Renal cortex interstitium (tissue), 11 donors: ENCODE data around the gene NCK2. TPM values are rescaled to one million over a fixed set of nuclear protein-coding genes. Genes with fewer than 3 reads are reported as not detected.
A peak's percentile ranks its signal among the peaks of the same experiment; 100 is the strongest.

Experiments
- DNase-seq, 11 donors: peaks; one replicate each; pipeline ENCODE4 v3.0.0-alpha.2; 2013; ENCODE audit warnings: low read depth in 9 of 11, low spot score in 4 of 11; ENCODE audit errors: extremely low read depth in 1 of 11
- polyA plus RNA-seq, 3 donors: library from polyadenylated mRNA; unstranded; fragments of 120-200 nt; gene quantifications; one replicate each; pipeline ENCODE4 v1.2.1, GENCODE V29; 2013; ENCODE audit not compliant: insufficient read length in 3 of 3

The NCK2 gene
- polyA plus RNA-seq, 3 donors = 62.9 to 81.7 (median 64.3) TPM

GRCh38 chr2:105820691-105821090 lies 76.0 kb downstream of the NCK2 start:
- no peak for DNase-seq

DNA sequence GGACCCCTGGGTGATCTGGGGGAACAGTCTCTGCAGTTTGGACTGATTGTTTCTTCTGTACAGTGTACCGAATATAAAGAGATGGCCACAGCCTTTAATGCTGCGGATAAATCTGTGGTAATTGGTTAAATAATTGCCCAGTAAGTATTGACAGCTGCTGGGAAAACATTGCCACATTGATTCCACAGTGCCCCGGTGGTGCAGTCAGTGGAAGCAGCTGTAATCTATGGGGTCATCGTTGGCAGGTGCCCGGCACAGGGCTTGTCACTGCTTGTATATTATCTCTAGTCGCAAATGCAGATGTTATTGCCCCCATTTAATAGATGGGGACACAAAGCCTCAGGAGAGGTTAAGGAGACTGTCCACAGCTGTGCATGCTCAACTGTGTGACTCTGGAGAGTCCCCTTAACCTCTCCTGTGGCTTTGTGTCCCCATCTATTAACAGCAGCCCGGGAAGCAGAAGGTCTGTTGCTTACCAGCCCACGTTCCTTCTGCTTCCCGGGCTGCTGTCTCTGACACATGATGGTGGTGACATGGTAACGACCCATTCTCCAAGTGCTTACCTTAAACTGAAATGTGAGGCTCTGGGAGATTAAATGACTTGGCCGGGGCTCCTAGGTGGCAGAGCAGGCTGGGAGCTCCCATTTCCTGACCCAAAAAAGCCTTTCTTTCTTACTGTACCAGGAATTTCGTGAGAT lies 76.9 kb downstream of the NCK2 start:
- DNase-seq = no peak

DNA sequence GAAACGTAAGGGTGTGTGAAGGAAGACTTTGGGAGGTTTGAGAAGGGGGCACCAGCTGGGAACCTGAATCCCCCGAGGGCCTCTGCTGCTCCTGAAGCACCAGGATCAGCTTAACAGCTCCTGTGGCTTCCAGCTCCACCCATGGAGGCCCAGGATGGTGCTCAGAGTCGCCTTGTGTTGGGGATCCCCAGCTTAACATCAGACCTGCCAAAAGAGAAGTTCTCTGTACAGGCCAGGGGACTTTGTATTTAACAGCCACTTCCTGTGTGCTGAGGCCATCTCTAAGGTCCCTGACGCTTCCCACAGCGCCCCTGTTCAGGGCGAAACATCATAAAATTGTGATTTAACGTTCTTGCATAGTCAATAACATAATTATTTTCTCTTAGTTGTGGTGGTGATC lies 77.5 kb downstream of the NCK2 start:
- DNase-seq = no peak

DNA sequence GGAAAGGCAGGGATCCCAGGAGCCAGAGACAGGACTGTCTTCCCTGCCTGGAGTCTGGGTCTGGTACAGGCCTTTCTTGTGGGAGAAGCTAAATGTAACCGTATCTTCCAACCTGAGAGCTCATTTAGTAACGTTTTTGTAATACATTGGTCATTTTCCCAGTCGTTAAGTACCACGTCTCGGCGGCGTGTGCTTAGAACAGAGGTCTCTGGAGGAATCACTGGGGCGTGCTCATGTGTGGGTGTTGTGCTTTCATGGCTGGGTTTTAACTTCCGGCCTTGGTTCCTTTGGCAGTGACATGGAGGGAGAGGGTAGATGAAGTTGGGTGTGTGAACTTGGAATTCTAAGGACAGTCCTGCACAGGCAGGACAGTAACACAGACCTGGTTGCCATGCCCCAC lies 79.7 kb downstream of the NCK2 start:
- DNase-seq = no peak

- no peak for DNase-seq
Measured at GRCh38 chr2:105827351-105828096, 82.8 kb downstream of the NCK2 start.

DNA sequence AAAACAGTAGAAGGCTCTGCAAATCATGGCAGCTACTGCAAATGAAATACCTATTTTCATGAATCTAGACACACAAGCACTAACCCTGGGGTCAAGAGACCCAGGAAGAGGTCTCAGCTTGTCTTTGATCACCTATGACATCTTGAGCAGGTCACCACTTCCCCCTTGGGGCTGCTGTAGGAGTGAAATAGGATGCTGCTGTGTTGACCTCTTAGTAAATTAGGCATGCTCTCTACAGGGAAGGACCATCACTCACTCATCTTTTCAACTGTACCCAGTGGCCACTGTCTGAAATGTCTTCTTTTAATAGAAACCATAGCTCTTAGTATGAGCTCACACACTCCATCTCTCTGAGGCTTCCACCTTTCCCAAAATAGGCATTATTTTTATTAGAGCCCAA lies 83.8 kb downstream of the NCK2 start:
- no peak for DNase-seq

DNA sequence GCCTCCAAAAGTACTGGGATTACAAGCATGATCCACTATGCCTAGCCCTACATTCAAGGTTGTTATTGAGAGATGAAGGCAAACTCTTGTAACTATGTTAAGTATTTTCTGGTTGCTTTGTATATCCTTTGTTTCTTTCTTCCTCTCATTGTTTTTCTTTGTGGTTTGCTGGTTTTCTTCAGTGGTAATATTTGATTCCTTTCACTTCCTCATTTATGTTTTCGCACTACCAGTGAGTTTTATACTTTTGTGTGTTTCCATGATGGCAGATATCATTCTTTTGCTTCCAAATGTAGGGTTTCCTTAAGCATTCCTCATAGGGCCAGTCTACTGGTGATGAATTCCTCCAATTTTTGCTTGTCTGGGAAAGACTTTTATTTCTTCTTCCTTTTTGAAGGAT lies 90.2 kb downstream of the NCK2 start:
- no peak for DNase-seq

DNA sequence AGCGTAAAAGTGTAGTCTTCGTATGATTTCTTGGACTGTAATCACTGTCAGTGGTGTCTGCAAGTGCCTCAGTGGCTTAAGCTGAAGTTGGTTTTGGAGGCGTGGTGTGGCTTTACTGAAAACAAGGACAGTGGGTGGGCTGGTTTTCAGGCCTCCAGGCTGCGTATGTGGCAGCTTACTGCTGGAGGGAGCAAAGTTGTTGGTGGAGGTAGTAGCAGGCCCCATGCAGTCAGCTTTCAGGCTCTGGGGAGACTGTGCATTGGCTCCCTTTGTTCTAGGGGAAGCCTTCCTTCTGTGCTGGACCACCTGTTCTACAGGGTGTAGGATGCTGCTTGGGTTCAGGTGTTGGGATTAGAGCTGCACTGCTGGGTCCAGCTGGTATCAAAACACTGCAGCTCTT lies 91.6 kb downstream of the NCK2 start:
- DNase-seq = no peak

DNA sequence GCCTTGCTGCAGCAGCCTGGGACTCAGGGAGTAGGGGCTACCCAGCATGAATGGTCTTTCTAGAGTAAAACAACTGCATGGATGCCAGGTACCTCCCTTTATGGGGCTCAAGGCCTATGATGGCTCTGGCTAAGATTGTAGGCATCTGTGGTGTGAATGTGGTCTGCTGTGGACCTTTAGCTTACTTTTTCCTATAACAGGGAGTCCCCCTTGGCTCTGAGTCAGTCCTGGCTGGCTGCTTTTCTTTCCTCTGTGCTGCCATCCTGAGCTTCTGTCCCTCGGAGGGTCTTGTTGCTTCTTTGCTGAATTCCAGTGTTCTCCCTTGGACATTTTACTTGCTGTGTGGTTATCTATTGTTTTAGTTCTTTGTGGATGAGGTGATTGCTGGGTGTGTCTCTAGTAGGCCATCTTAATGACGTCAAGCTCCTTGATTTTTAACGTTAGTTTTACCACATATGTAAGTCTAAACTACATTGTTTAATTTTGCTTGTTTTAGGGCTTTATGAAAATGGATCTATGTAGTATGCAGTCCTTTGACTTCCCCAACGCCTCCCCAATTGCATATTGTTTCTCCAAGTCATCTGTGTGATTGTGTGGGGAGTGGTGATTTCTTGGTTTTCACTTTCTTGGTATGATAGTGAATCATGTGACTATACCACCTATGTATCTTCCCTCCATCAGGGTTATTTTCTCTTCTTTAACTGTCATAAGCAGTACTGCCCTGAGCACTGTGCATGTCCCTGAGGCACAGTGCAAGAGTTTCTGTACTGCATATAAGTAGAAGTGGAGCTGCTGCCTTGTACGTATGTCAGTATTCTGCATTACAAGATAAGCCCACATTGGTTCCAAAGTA lies 92.4 kb downstream of the NCK2 start:
- DNase-seq = no peak

- DNase-seq = no peak
Measured at GRCh38 chr2:105839793-105840192, 95.1 kb downstream of the NCK2 start.

GRCh38 chr2:105840933-105841332 lies 96.2 kb downstream of the NCK2 start:
- DNase-seq = no peak

GRCh38 chr2:105841551-105841950 lies 96.8 kb downstream of the NCK2 start:
- no peak for DNase-seq

DNA sequence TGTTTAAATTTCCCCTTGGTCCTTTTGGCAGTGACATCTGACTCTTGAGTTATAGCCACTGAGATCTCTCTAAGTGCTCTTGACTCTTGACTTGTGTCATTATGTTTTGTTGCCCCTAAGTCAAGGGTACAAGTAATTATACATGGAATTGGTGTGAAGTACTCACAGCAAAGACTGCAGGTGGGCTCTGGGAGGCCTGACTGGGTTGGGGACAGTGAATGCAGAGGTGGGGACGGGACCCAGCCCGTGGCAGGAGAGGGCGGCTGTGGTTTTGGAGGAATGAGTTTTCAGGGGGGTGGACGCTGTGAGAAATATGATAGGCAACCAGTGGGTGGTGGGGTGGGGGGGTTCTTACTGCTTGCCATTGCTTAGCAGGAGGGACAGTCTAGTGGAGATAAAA lies 97.8 kb downstream of the NCK2 start:
- DNase-seq = no peak

DNA sequence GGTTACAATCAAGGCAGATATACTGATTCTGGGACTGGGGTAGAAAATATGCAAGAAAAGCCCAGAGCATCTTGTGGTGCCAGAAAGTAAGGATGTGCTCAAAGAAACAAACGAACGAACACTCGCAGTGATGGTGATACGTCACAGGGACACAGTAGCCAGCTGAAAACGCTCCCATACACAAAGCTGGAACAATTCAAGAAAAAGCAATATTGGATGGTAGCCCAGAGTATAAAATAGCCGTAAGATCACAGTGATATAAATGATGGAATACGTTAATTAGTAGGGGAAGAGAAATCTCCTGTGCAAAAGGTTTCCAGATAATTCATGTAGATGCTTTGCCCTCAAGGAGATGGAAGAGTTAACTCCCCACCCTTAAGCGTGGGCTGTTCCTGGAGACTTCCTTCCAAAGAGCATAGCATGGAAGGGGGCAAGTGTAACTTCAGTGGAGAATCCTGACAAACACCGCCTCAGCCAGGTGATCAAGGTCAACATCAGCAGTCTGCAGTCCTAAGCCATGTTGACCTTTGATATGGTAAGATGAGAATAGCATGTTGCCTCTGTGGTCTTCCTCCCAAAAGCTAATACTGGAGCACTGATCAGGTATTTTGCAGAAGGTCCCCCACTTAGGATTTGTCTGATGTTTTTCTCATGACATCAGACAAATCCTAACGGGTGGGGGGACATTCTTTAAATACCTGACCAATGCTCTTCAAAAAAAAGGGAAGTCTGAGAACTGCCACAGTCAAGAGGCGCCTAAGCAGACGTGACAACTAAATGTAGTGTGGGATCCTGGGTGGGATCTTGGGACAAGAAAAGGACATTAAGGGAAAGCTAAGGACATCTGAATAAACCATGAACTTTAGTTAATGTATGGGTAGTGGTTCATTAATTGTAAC lies 99.0 kb downstream of the NCK2 start:
- peak in 1 of 11 donors; percentile 19 for DNase-seq

- DNase-seq = no peak
Measured at GRCh38 chr2:105845976-105846375, 101.3 kb downstream of the NCK2 start.

DNA sequence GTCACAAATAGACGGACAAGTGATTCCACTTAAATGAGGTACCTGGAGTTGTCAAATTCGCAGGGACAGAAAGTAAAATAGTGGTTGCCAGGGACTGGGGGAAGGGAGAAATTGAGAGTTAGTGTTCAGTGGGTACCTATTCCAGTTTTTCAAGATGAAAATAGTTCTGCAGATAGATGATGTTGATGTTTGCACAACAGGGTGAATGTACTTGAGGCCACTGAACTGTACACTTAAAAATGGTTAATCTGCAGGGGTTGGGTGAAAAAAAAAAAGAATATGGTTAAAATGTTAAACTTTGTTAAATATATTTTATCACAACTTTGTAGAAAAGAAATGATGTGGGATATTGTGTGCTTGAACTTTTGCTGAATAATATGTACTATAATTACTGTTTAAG lies 102.3 kb downstream of the NCK2 start:
- no peak for DNase-seq

DNA sequence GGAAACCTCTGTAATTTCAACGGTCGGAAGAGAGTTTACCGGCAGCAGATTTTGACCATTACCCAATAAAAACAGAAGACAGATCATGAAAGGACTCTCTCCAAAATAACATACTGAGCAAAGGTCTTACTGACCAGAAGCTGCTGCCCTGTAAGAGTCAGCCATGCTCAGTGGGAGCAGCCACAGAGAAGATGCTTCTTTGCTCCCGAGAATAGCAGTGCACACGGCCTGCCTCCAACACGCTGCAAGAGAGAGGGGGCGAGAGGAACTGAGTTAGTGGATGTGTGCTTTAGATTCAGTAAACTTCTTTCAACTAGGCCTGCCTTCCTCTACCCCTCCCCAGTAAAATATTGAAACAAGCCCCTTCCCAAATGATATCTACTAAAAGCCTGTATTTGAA lies 103.7 kb downstream of the NCK2 start:
- no peak for DNase-seq

GRCh38 chr2:105849431-105850179 lies 104.9 kb downstream of the NCK2 start:
- no peak for DNase-seq
